Activated CD8-positive, alpha-beta memory T cell treated with anti-CD3 and anti-CD28 coated beads for 36 hours (primary cell): Measurements from ENCODE around the gene PITX2. TPM values are rescaled to one million over a fixed set of nuclear protein-coding genes. Genes with fewer than 3 reads are reported as not detected.

Source experiments
- CTCF ChIA-PET: fragments of 350-600 bp; sonication (Branson Sonifier 250); formaldehyde crosslinking; loops from one replicate; lab custom pipeline; 2021; ENCODE audit warnings: antibody characterized with exemption; lab: Charles Lee
- POLR2A ChIA-PET: fragments of 350-600 bp; sonication (Branson Sonifier 250); formaldehyde crosslinking; loops from one replicate; lab custom pipeline; 2021; ENCODE audit warnings: antibody characterized with exemption; lab: Charles Lee
- total RNA-seq, 2 experiments: library from RNA; stranded (reverse); gene quantifications; one replicate each; pipeline ENCODE4 v1.2.3, GENCODE V29; 2021

The PITX2 gene
- total RNA-seq, 2 experiments from 2014 or later, result not detected

DNA sequence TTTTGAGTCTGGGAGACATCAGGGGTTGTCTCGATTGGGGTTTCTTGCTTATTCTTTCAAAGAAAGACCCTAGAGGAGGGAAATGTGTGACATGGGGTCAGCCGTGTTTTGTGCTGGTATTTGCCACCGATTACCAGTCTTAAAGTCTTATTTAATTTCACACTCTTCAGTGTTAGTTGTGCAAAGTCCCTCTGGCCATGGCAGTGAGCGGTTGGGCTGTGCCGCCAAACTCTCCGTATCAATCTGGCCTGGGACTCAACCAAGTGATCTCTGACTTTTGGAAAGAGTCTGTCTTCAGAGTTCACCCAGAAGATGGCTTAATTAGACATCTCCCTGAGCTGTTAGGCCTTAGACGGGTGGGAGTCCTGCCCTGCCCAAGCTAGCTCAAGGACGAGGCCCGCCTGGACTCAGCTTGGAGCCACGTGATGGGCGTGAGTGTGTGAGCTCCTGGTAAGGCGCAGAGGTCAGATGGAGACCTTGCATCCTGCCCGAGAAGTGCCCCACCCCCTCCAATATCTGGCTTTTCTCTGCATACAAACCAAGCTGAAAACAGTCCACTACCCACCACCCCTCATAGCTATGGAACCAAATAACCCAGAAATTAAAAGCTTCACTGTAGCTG lies 3.8 kb upstream of the PITX2 start:
- ChIA-PET CTCF (no interaction called here), POLR2A (no interaction called here)

- ChIA-PET CTCF (no interaction called here), POLR2A (no interaction called here)
Observed at GRCh38 chr4:110625576-110626257, 2.8 kb upstream of the PITX2 start.

GRCh38 chr4:110624904-110625494 lies 2.1 kb upstream of the PITX2 start:
- ChIA-PET CTCF (no interaction called here), POLR2A (no interaction called here)

DNA sequence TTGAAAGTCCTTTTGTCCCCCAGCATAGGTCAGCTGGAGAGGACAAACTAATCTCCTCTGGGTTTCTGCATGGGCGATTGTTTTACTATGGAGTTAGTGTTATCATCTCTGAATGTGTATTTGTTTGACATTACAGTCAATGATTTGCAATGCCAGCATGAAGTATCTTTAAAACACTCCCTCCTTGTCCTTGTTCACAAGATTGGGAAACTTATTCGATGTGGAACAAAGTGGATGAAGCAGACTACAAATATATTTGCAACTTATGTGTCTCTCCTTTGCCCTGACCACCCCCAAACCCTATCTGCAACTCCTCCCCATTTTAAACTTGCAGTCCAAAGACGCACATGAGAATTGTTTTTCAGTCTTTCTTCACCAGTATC lies 1.5 kb upstream of the PITX2 start:
- ChIA-PET CTCF (no interaction called here), POLR2A (no interaction called here)

GRCh38 chr4:110623718-110624397 lies 981 bp upstream of the PITX2 start:
- ChIA-PET POLR2A (no interaction called here), CTCF (no interaction called here)

GRCh38 chr4:110621839-110622751 lies 782 bp downstream of the PITX2 start:
- POLR2A ChIA-PET, result no interaction called here
- CTCF ChIA-PET, result interaction anchor here (0.7 to 1.0 kb wide), 2 partner anchors 11 to 98 kb away, joined by 3 to 4 read pairs; no protein-coding TSS in a partner anchor

DNA sequence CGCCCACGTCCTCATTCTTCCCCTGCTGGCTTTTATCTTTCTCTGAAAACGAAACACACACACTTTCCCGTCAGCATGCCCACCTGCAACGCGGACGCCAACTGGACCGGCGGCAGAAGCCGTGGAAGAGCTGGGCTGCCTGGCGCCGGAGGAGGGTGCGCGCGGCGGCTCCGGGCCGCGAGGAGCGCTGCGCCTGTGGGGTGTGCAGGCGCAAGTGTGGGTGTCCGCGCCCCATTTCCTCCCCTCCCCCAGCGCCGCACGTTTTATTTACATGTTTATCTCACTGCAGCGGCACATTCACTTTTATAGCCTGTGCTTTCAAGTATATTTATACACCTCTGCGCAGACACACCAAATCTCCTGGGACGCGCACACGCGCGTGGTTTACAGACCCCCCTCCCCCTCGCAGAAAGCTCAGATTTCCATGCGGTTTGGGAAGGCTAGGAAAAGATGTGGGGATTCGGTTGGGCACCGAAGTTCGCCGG lies 1.5 kb downstream of the PITX2 start:
- POLR2A ChIA-PET, result no interaction called here
- CTCF ChIA-PET, result interaction anchor here (0.7 to 1.0 kb wide), 2 partner anchors 12 to 99 kb away, joined by 3 to 4 read pairs; no protein-coding TSS in a partner anchor

- POLR2A ChIA-PET, result interaction anchor here (0.5 kb wide), 1 partner anchor 79 kb away, joined by 8 read pairs; no protein-coding TSS in a partner anchor
Observed at GRCh38 chr4:110620691-110621327, 2.1 kb downstream of the PITX2 start.

DNA sequence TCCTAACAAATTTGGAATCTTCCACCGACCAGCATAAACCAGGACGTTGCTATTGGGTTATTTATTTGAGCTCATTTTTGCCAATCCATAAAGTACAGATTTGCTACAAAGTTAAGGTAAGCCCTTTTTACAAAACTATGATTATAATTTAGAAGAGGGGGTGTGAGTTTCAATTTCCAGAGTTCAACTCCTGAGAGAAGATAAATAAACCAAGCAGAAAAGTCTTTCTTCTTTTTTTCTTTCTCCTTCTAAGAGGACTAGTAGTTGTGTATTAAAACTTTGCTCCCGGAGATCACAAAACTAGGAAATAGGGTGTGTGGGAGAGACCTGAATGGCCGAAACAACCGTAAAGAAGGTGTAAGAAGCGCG lies 2.6 kb downstream of the PITX2 start:
- CTCF ChIA-PET, result no interaction called here

More at GRCh38 chr4:110620691-110621327, 2.1 kb downstream of the PITX2 start:
- CTCF ChIA-PET, result no interaction called here

DNA sequence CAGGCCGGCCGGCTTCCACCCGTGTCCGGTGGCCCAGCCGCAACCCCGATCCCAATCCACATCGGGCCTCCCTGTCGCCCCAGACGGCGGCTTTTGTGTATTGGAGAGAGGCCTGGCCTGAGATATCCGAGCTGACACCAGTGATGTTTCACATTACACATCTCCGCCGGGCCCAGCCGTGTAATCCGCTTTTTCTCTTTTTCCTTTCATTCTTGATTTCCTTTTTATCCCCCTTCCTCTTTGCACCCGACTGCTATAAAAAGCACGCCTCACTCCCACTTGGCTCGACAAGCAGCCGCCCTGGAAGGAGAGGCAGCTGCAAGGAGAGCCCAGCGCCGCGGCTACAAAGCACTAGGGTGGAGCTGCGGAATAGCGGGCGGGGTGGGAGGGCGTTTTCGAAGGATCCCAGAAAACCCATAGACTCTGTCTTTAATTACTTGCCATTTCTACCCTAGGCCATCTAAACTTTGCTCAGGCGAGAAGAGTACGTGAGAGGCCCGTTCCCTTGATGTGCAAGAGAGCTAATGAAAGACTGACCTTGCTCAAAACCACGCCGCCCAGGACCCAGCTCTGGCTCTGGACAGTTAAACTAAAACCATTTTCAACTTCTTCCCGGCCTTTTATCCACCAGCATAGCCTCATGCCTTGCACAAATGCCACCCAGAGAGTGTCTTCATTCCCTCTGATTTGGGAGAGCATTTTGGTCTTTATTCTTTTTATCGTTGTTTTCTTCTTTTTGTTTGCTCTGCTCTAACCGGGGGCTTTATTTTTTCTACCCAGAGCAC lies 3.2 kb downstream of the PITX2 start:
- POLR2A ChIA-PET, result no interaction called here
- CTCF ChIA-PET, result no interaction called here

More for the DNA sequence above, 2.6 kb downstream of the PITX2 start:
- POLR2A ChIA-PET, result interaction anchor here (0.5 kb wide), 1 partner anchor 80 kb away, joined by 8 read pairs; no protein-coding TSS in a partner anchor

- CTCF ChIA-PET, result interaction anchor here (0.7 kb wide), 1 partner anchor 14 kb away, joined by 3 read pairs; no protein-coding TSS in a partner anchor
- POLR2A ChIA-PET, result no interaction called here
Observed at GRCh38 chr4:110618581-110619462, 4.1 kb downstream of the PITX2 start.

DNA sequence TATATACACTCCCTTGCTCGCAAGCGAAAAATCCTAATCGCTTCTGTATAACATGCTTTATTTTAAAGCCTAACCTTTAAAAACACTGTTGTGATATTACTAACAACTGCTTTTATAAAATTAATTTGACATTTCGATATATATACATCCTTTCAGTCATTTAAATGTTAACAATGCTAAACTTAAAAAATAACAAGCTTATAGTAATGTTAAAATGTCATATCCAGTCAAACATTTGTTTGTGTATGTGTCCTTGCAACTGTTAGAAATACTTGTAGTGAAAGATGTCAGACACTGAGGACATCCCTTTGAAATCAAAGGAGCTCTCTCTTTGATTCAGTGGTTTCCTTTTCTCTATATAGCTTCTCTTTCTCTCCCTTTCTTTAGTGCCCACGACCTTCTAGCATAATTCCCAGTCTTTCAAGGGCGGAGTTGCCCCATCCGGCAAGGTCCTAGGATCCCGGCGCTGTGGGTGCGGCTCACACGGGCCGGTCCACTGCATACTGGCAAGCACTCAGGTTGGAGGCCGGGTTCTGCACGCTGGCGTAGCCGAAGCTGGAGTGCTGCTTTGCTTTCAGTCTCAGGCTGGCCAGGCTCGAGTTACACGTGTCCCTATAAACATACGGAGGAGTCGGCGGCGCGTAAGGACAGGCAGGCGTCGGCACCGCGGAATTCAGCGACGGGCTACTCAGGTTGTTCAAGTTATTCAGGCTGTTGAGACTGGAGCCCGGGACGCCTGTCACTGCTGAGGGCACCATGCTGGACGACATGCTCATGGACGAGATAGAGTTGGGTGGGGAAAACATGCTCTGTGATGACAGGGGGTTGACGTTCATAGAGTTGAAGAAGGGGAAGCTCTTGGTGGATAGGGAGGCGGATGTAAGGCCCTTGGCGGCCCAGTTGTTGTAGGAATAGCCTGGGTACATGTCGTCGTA lies 5.0 kb downstream of the PITX2 start:
- ChIA-PET CTCF (interaction anchor here (0.7 kb wide), 1 partner anchor 15 kb away, joined by 3 read pairs; no protein-coding TSS in a partner anchor), POLR2A (no interaction called here)

DNA sequence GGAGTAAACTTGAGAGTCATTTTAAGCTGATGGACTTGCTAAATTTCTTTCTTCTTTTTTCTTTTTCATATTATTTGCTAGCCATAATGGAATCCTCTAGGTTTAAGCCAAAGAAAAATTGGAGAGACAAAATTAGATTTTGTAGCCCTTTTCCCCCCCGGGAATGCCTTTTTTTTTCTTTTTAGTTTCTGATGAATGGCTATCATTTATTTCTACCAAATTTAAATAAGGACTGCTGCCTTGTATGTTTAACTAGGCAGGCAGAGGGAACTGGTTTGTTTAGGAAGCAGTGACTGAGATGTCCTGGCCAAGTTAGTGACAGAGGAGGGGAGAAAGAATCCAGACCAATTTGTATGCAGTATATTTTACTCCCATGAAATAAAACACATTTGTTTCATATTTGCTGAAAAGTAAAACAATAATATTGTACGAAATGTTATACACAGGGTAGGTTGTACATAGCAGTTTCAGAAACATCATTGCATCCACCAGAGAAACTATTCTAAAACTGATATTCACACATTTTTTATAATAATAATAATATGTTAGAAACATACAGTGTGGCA lies 5.7 kb downstream of the PITX2 start:
- CTCF ChIA-PET, result no interaction called here
- POLR2A ChIA-PET, result no interaction called here

DNA sequence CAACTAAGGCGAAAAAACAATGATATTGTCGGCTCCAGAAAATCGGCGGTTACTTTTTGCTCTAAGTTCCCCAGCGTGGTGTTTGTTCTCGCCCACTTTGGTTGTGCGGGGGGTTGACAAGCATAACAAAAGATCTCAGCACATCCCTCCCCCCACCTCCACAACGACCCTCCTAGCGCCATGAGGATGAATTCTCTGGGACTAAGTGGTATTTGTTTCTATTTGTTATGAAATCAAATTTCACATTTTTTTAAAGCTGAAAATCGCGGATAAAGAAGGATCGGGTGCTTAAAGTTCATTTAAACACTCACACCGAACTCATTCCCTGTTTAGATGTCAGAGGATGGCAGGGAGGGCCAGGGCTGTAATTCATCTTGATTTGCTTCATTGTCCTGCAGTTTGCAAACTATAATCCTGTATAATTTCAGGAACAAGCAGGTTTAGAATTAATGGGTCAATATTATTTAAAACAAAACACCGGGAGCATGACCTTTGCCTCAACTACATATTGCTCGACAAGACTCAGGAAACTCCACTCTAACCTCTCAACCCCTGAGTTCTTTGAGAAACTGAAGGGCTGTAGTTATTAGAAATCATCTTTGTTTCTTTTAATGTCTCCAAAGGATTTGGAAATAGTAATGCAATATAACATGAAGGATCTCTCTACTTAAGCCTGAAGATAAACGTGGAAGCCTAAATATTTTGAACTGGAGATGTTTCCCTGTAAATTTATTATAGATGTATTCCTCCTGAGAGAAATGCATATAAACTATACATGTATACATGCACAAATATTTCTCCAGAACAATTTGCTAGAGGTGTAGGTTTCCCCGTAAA lies 6.4 kb downstream of the PITX2 start:
- ChIA-PET CTCF (no interaction called here), POLR2A (no interaction called here)
